ENCODE data around the gene ATP7B.

Gene ATP7B

DNA sequence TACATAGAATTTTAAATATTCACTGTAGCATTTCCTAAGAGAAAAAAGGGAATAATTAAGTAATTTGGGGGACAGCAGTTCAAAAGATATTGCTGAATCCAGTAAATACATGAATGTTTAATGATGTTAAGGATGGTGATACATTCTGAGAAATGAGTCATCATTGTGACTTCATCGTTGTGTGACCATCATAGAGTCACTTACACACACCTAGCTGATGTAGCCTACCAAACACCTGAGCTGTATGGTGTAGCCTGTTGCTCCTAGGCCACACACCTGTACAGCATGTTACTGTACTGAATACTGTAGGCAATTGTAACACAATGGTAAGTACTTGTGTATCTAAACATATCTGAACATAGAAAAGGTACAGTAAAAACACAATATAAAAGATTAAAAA lies 34.8 kb downstream of the ATP7B start:
- DNase-seq: no peak

- no peak for DNase-seq
Observed at GRCh38 chr13:51974482-51974881, 36.8 kb downstream of the ATP7B start.

DNA sequence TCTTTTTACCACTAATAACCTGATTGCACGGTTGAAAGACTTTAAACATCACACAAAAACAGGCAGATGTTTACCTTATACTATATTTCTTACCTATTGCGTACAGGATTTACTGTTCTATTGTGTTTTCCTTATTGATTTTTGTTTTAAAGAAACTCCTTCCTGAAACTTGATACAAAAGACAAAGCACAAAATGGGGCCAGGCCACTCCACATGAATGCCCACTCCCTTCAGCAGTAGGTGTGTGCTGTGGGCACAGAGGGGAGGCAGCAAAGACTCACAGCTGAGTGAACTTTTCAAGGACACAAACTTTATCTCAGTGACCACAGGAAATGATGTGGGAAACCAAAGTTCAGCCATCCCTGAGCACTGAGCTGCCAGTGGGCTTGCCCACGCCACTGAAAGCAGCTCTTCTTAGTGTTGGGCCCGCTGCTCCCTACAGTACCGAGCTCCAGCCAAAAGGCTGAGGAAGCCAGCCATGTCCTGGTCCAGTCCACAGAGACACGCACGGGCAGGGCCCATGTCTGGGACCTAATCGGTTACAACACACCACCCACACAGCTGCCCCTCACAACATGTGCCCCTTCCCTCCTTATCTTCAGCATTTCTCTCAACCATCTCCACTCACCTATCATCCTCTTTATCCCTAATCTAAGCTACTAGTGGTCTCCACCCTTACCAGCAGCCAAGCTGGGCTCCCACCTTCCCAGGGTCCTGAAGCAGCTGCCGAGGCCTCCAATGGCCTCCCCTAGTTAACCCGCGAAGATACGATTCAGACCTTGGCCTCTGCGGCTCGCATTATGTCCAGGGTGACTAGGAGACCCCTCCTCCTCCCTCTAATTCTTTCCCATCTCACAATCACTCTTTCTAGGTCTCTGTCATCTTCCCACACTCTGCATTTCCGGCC lies 39.5 kb downstream of the ATP7B start:
- DNase-seq: no peak

- no peak for DNase-seq
Observed at GRCh38 chr13:51970349-51970748, 40.9 kb downstream of the ATP7B start.

DNA sequence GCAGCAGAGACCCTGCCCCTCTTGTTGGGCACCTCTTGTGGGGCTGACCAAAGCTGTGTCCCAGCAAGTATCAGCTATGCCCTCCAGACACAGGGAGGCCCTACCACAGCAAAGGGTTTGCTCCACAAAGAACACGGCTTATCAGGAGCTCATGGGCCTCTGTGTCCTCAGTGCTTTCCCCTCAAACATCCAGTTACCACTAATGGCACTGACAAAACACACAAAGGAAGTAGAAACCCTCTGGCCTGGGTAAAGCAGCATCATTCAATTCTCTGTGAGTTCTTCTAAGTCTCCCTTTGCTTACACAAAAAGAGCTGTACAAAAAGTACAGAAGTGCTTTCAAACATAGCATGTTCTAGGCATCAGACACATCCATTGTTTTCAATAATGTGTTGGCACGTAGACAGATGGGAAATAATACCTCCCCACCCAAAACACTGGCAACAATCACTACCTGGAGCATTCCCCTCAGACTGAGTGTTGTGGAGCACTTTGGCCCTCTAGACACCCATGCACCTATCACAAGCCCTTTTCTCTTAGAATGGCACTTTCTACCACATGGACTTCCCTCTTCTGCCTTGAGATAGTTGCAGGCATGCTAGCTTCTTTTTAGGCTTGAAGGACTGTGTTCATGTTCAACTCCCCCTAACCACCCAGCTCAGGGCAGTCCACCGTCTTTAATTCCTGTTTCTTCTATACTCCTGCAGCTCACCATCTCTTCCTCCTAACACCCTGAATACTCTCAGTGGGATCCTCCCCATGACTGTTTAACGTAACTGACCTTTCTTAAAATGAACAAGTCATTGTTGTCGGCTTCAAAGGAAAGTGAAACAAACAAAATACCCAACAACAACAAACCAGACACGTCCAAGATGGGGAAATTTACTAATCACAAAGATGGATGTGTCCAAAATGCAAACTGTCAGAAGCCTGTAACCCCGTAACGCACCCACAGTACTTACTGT lies 43.5 kb downstream of the ATP7B start:
- DNase-seq: no peak

- no peak for DNase-seq
Observed at GRCh38 chr13:51966186-51966585, 45.1 kb downstream of the ATP7B start.

- DNase-seq: no peak
Observed at GRCh38 chr13:51961493-51962403, 49.5 kb downstream of the ATP7B start.

GRCh38 chr13:51960766-51961165 lies 50.5 kb downstream of the ATP7B start:
- DNase-seq: no peak

- DNase-seq: no peak
Observed at GRCh38 chr13:51959773-51960172, 51.5 kb downstream of the ATP7B start.

DNA sequence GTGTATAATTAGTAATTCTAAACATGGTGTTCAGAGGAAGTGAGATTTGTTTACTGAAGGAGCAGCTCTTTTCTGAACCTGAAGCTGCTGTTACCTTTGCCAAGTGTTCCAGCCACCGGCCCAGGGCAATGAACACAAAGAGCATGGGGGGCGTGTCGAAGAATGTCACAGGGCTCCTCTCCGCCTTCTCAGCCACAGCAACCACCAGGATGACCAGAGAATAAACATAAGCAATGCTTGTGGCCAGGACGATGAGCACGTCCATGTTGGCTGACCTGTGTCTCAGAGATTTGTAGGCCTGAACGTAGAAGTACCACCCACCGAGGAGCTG lies 53.1 kb downstream of the ATP7B start:
- no peak for DNase-seq

DNA sequence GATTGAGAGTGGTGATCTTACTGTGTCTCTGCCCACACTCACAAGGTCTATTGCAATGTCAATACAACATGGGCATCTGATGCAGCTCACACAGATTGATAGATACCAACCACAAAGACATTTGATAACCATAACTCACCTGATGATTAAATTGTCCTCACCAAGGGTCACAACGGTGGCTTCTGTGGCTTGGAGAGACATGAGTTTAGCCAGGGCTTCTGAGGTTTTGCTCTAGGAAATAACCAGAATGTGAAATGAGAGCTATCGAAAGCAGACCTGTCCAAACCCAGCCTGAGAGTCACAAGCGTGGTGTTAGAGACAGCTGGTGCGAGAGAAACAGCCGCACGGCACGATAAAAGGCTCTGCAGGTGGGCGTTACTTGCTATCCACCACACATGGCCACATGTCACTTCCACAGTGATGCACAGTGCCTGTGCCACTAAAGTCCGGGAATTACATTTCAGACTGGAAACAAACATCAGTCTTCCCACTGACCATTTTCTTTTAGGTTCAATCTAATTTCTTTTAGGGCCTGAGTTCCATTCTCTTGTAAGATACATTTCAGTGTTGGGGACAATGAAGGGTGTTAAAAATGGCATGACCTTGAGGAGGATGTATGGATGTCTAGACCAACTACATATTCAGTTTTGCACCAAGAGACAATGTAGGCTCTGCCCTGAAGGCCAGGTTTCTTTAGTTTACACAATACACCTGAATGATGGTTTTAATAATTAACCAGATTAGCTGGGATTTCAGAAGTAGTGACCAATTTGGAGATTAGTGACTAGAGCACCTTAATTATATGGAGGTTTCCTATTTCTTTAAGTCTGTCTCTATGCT lies 53.7 kb downstream of the ATP7B start:
- DNase-seq: no peak

- DNase-seq: no peak
Observed at GRCh38 chr13:51956717-51957116, 54.5 kb downstream of the ATP7B start.

DNA sequence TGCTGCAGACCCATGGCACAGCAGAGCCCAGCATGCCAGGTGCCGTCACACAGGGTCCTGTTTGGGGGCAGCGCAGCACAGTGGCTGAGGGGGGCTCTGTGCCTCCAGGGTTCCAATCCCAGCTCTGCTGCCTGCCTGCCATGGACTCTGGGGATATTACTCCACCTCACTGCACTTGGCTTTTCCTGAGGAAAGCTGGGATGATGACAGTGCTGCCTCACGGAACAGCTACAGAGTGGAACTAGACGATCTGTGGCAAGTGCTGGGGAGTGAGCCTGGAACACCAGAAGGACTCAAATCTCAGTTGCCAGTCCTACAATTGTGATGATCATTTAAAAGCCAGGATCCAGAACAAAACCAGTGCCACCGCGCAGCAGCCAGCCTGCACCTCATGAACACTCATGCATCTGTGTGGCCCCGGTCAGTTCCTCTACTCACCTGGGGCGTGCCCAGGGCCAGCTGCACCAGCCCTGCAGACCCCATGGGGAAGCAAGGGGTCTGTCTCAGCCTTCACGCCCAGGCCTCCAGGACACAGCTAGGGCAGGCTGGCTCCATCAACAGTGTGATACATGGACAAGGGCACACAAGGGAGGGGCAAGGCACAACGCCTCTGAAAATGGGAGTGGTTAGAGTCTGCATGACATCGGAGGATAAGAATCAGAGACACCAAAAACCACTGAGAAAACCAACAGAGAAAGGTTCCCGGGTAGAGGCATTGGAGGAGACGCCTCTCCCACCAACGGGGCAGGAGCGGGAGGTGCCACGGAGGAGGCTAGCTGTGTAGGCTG lies 55.2 kb downstream of the ATP7B start:
- no peak for DNase-seq

DNA sequence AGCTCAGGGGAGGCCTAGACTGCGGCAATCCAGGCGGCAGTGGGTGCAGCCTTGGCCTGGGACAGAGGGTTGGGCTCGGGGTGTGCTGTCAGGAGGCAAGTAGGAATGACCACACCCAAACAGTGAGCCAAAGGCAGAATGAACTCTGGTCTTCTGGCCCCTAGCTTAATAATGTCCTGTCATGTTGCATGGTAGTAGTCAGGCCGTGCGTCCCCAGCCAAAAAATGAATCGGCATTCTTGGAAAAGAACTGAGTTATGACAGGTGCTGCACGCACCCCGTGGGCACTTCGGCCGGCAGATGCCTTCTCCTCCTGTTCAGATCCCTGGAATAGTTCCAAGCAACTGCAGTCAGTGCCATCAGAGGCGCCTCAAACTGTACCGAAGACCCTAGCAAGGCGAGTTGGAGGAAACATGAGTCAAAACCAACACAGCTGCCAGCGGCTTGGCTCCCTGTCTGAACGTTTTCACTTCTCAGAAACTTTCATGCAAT lies 55.9 kb downstream of the ATP7B start:
- DNase-seq: no peak

- no peak for DNase-seq
Observed at GRCh38 chr13:51953347-51954195, 57.7 kb downstream of the ATP7B start.

DNA sequence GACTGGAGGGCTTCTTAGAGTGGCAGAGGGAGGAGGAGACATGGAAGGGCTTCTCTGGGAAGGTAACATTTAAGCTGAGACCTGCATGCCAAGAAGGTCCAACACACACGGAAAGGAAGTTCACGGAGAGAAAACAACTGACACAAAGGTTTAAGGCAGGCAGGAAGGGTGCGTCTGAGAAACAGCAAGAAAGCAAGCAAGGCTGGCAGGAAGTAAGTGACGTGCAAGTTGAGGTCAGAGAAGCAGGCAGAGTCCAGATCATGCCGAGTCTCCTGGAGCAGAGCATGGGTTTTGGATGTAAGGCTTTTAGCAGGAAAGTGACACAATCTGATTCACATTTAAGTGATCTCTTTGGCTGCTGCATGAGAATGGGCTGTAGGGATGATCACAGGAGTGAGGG lies 60.5 kb downstream of the ATP7B start:
- DNase-seq: no peak

DNA sequence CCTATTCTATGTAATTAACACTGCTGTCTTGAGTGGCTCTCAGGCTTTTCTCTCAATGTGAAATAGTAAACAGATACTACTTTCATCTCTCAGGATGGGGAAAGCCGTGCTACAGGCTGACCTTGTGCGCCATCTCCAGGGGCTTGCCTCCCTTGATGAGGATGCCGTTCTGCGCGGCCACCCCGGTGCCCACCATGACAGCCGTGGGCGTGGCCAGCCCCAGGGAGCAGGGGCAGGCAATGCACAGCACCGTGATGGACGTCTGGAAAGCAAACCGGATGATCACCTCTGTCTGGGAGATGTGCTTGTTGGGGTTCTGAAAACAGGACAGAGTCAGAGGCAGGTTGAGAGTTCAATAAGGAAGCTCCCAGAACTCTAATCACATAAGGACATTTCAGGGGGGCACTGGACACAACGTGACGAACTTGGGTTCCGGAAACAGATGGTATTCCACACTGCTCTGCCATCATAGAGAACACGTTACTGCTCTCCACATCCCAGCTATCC lies 65.0 kb downstream of the ATP7B start:
- no peak for DNase-seq

GRCh38 chr13:51945149-51945548 lies 66.1 kb downstream of the ATP7B start:
- no peak for DNase-seq

DNA sequence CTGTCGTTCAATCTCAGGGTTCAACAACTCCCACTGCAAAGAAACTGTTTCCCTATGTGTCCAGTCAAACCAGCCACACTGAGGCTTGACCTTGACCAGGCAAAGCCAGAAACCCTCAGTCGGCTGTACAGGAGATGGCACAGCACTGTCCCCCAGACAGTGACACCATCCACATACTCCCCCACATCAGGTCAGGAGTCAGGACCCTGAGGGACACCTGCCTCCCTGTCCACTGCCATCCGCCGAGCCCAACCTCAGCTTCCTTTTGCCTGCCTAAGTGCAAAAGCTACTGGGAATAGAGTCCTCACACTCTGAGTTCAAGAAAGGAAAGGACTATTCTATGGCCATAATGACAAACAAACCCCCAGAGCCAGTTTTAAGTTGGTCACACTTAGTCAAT lies 66.8 kb downstream of the ATP7B start:
- DNase-seq: no peak

GRCh38 chr13:51943721-51944120 lies 67.5 kb downstream of the ATP7B start:
- DNase-seq: no peak
